ENCODE results near the gene HSPA1B.
"Not testable (repeated sequence)": the region's sequence is repeated elsewhere in the genome, so short reads cannot be mapped to it uniquely, and the experiment has no call there.

The HSPA1B gene

DNA sequence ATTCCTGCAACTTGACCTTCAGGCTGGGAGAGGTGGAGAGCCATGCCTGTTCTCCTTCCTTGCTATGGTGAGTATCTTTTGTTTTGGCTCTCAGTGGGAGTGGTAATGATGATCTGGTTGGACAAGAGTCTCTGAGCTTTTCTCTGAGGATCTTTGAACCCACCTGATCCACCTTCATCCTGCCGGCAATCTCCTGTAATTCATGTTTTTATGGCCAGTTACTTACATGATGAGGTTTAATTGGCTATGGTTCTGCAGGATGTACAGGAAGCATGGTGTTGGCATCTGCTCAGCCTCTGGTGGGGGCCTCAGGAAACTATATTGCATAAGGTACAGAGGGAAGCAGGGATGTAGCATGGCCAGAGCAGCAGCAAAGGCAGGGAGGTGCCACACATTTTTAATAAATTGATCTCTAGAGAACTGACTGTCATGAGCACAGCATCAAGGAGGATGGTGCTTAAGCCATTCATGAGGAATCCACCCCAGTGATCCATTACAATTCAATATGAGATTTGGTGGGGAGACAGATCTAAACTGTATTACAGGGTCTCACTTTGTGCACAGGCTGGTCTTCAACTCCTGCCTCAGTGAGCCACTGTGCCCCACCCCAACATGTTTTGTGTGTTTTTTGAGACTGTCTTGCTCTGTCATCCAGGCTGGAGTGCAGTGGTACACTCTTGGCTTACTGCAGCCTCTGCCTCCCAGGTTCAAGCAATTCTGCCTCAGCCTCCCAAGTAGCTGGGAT, 10.0 kb downstream of the HSPA1B start:
- Histone ChIP-seq H3K27me3 (no peaks in the 10 kb centered on the region), H3K27ac (peak overlapping the region; percentile 98), H3K4me1 (peaks cover 48% of the 10 kb centered on the region), H3K36me3 (peaks cover 64% of the 10 kb centered on the region), H3K4me3 (peak overlapping the region; percentile 83), H3K4me2 (peak overlapping the region; percentile 96), H3K9ac (peak overlapping the region; percentile 97), H3K9me3 (no peaks in the 10 kb centered on the region), H4K20me1 (peaks cover 69% of the 10 kb centered on the region)
- TF ChIP-seq Cebpa-rat (IDR thresholded peaks at IDR 0.05): no peak

DNA sequence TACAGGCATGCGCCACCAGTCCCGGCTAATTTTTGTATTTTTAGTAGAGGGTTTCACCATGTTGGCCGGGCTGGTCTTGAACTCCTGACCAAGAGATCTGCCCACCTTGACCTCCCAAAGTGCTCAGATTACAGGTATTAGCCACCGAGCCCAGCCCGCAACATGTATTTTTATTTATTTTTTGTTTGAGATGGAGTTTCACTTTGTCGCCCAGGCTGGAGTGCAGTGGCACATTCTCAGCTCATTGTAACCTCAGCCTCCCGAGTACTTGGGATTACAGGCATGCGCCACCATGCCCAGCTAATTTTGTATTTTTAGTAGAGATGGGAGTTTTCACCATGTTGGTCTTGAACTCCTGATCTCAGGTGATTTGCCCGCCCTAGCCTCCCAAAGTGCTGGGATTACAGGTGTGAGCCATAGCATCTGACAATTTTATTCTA, 10.6 kb downstream of the HSPA1B start:
- Histone ChIP-seq H3K9ac (peak overlapping the region; percentile 97), H4K20me1 (peaks cover 69% of the 10 kb centered on the region), H3K4me1 (peaks cover 43% of the 10 kb centered on the region), H3K4me2 (peak overlapping the region; percentile 96), H3K36me3 (peaks cover 64% of the 10 kb centered on the region), H3K4me3 (peak overlapping the region; percentile 83)
- H3K27ac ChIP-seq, H3K27me3 ChIP-seq, H3K9me3 ChIP-seq: not testable (repeated sequence)

DNA sequence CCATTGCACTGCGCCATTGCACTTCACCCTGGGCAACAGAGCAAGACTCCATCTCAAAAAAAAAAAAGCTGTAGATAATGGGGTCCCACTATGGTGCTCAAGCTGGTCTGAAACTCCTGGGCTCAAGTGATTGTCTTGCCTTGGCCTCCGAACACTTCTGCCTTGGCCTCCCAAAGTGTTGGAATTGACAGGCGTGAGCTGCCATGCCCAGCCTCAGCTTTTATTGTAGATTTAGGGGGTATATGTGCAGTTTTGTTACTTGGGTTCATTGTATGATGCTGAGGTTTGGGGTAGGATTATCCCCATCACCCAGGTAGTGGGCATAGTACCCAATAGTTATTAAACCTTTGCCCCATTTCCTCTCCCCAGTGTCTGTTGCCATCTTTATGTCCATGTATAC, 11.4 kb downstream of the HSPA1B start:
- no peak for TF ChIP-seq Cebpa-rat (IDR thresholded peaks at IDR 0.05)
- H3K9ac ChIP-seq: no peak overlapping the region; the same call in 1 of the 2 replicates
- H3K9me3 ChIP-seq: no peaks in the 10 kb centered on the region
- peaks cover 64% of the 10 kb centered on the region for H3K36me3 ChIP-seq
- peak overlapping the region; percentile 83 for H3K4me3 ChIP-seq
- no peaks in the 10 kb centered on the region for H3K27me3 ChIP-seq
- H3K4me2 ChIP-seq: peak overlapping the region; percentile 96
- peaks cover 69% of the 10 kb centered on the region for H4K20me1 ChIP-seq
- no peak overlapping the region for H3K27ac ChIP-seq
- peaks cover 43% of the 10 kb centered on the region for H3K4me1 ChIP-seq

- Histone ChIP-seq H4K20me1 (peaks cover 69% of the 10 kb centered on the region), H3K36me3 (peaks cover 64% of the 10 kb centered on the region), H3K4me2 (peak overlapping the region; percentile 96; the same call in 1 of the 2 replicates), H3K4me1 (peaks cover 46% of the 10 kb centered on the region)
- not testable (repeated sequence) for H3K4me3 ChIP-seq, H3K27me3 ChIP-seq, H3K9me3 ChIP-seq, H3K27ac ChIP-seq, H3K9ac ChIP-seq
These were observed 12.2 kb downstream of the HSPA1B start for GRCh38 chr6:31839779-31840126.

- no peak overlapping the region for H3K4me2 ChIP-seq
- peaks cover 52% of the 10 kb centered on the region for H3K36me3 ChIP-seq
- TF ChIP-seq Cebpa-rat (IDR thresholded peaks at IDR 0.05): no peak
- no peak overlapping the region for H3K27ac ChIP-seq
- no peak overlapping the region for H3K4me3 ChIP-seq
- peaks cover 44% of the 10 kb centered on the region for H3K4me1 ChIP-seq
- H3K9ac ChIP-seq: no peak overlapping the region
- no peaks in the 10 kb centered on the region for H3K27me3 ChIP-seq
- peaks cover 53% of the 10 kb centered on the region for H4K20me1 ChIP-seq
- H3K9me3 ChIP-seq: no peaks in the 10 kb centered on the region
These were observed 14.5 kb downstream of the HSPA1B start for GRCh38 chr6:31842053-31842452.

DNA sequence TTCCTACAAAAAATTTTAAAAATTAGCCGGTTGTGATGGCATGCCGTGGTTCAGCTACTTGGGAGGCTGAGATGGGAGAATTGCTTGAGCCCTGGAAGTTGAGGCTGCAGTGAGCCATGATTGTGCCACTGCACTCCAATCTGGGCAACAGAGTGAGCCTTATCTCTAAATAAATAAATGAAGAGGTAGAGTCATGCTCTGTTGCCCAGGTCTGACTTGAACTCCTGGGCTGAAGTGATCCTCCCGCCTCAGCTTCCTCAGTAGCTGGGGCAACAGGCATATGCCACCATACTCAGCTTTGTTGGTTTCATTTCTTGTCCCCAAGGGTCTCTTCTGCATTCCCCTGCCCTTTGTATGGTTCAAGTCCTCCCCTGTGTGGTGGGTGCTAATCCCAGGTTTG, 17.0 kb downstream of the HSPA1B start:
- H3K36me3 ChIP-seq: peaks cover 28% of the 10 kb centered on the region
- no peak for TF ChIP-seq Cebpa-rat (IDR thresholded peaks at IDR 0.05)

DNA sequence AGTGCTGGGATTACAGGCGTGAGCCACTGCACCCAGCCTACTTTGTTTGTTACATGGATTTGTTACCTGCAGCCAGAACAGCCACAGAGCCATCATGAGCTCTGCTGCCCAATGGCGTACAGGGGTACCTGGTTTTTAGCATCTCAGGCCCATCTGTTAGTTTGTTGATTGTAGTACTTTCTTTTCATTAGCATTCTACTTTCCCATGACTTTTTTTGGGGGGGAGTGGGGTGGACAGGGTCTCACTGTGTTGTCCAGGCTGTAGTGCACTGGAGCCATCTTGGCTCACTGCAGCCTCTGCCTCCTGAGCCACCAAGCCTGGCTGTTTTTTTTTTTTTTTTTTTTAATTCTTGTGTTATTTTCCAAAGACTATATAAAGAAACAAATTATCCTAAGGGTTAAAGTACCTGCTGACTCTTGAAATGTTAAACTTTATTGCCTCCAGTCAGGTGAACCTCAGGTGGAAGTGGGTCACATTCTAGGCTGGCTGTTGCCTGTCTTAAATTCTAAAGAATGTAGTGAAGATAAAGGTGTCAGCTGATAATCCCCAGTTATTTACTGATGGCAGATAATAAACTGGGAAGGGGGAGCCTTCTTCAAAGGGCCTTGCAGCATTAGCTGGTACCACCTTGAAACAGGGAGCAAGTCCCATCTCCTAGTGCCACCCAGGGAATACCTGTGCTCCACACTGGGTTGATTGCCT, 19.9 kb downstream of the HSPA1B start:
- H4K20me1 ChIP-seq: no peaks in the 10 kb centered on the region
- peaks cover 17% of the 10 kb centered on the region for H3K4me1 ChIP-seq
- no peaks in the 10 kb centered on the region for H3K27me3 ChIP-seq
- no peaks in the 10 kb centered on the region for H3K36me3 ChIP-seq
- H3K9me3 ChIP-seq: no peaks in the 10 kb centered on the region; the same call in 1 of the 2 replicates
- no peak overlapping the region for H3K27ac ChIP-seq
- H3K9ac ChIP-seq: no peak overlapping the region
- no peak overlapping the region for H3K4me3 ChIP-seq
- no peak for TF ChIP-seq Cebpa-rat (IDR thresholded peaks at IDR 0.05)
- H3K4me2 ChIP-seq: no peak overlapping the region

More for the DNA sequence above, 17.0 kb downstream of the HSPA1B start:
- Histone ChIP-seq H4K20me1 (peaks cover 28% of the 10 kb centered on the region), H3K27ac (no peak overlapping the region), H3K4me1 (peaks cover 20% of the 10 kb centered on the region), H3K9ac (peak overlapping the region; percentile 29; the same call in 1 of the 2 replicates), H3K9me3 (no peaks in the 10 kb centered on the region), H3K27me3 (no peaks in the 10 kb centered on the region), H3K4me2 (peak overlapping the region; percentile 48), H3K4me3 (no peak overlapping the region)

DNA sequence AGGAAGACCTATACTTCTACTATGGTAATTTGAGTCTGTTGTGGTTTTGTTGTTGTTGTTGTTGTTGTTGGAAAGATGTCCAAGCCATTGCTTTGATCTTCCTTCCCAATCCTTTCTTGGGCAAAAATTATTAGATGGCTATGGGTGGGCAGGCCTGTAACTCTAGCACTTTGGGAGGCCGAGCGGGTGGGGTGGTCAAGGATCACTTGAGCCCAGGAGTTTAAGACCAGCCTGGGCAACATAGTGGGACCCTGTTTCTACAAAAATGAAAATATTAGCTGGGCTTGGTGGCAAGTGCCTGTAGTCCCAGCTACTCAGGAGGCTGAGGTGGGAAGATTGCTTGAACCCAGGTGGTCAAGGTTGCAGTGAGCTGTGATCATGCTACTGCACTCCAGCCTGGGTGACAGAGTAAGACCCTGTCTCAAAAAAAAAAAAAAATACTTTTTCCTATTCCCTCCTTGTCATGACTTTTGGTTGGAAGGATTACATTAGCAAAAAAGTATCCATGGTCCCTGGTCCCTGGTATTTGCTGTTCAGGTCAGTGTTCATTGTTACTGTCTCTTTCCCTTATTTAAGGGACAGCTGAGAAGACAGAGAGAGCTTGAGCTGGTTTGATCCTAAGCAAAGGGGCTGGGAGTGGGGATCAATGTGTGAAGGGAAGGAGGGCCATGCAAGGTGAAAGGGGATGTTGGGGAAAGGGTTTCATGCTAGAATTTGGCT, 23.4 kb downstream of the HSPA1B start:
- Histone ChIP-seq H3K27me3 (no peaks in the 10 kb centered on the region), H3K9ac (no peak overlapping the region), H4K20me1 (no peaks in the 10 kb centered on the region), H3K4me1 (no peaks in the 10 kb centered on the region), H3K27ac (no peak overlapping the region), H3K4me3 (no peak overlapping the region), H3K4me2 (no peak overlapping the region), H3K36me3 (0 out of 2 replicates have a peak, but pooled peaks cover 8% of the 10 kb centered on the region), H3K9me3 (peaks cover 11% of the 10 kb centered on the region)
- TF ChIP-seq Cebpa-rat (IDR thresholded peaks at IDR 0.05): no peak

DNA sequence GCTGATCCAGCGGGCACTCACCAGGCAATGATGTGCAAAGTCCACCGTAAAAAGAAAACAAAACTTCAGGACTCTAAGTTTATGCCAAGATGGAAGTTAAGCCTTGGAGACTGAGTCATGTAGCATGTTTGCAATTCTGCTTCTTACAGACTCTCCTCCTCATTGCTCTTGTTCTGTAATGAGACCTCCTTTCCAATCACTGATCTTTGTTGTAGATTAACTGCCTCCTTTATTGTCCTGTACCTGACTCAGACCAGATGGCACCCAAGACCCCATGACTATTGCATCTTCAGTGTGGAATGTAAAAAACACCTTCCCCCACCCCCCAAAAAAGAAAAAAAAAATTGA, 23.9 kb downstream of the HSPA1B start:
- Histone ChIP-seq H3K4me3 (no peak overlapping the region), H4K20me1 (no peaks in the 10 kb centered on the region), H3K9me3 (peaks cover 11% of the 10 kb centered on the region), H3K36me3 (0 out of 2 replicates have a peak, but pooled peaks cover 8% of the 10 kb centered on the region), H3K9ac (no peak overlapping the region), H3K4me1 (no peaks in the 10 kb centered on the region), H3K27me3 (no peaks in the 10 kb centered on the region), H3K4me2 (no peak overlapping the region), H3K27ac (no peak overlapping the region)
- TF ChIP-seq Cebpa-rat (IDR thresholded peaks at IDR 0.05): no peak

- H3K27ac ChIP-seq, H3K9ac ChIP-seq, H3K36me3 ChIP-seq, H3K27me3 ChIP-seq, H3K4me2 ChIP-seq, H3K4me3 ChIP-seq, H3K4me1 ChIP-seq, H4K20me1 ChIP-seq: not testable (repeated sequence)
- peaks cover 11% of the 10 kb centered on the region for H3K9me3 ChIP-seq
These were observed 24.6 kb downstream of the HSPA1B start for GRCh38 chr6:31851980-31852718.

DNA sequence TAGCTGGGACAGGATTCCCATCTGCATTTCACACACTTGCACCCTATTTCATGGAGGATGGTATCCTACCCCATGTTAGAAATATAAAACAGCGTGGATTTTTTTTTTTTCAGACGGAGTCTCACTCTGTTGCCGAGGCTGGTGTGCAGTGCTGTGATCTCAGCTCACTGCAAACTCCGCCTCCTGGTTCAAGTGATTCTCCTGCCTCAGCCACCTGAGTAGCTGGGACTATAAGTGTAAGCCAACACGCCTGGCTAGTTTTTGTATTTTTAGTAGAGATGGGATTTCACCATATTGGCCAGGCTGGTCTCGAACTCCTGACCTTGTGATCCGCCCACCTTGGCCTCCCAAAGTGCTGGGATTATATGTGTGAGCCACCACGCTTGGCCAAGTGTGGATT, 30.2 kb downstream of the HSPA1B start:
- H3K27me3 ChIP-seq, H3K4me2 ChIP-seq, H3K9ac ChIP-seq, H3K9me3 ChIP-seq, H3K4me3 ChIP-seq, H4K20me1 ChIP-seq, H3K27ac ChIP-seq: not testable (repeated sequence)
- Histone ChIP-seq H3K4me1 (peaks cover 10% of the 10 kb centered on the region), H3K36me3 (peaks cover 35% of the 10 kb centered on the region)

All from BLaER1 (cell line).